Measurements from ENCODE around the gene TUNAR.

TUNAR gene

GRCh38 chr14:95835121-95835730 is 41.4 kb upstream of the TUNAR start:
- no peaks in the 10 kb centered on the region for H3K79me2 ChIP-seq (ENCODE audit: insufficient read depth, low read length)
- H3K9me2 ChIP-seq (replicated peaks; ENCODE audit: low read depth, low read length), result no peaks in the 10 kb centered on the region
- no peaks in the 10 kb centered on the region for H3K4me1 ChIP-seq (ENCODE audit: insufficient read depth, low read length, poor library complexity, severe bottlenecking)
- H3K4me3 ChIP-seq (ENCODE audit: low read length, poor library complexity, severe bottlenecking), result no peak overlapping the region
- no peaks in the 10 kb centered on the region for H3F3A ChIP-seq (ENCODE audit: low read depth)
- no peak overlapping the region for H2AFZ ChIP-seq (ENCODE audit: low read length)
- H3K27me3 ChIP-seq (ENCODE audit: insufficient read depth, low read length, poor library complexity, severe bottlenecking), result no peaks in the 10 kb centered on the region
- no peak for TF ChIP-seq EZH2phosphoT487 (IDR thresholded peaks at IDR 0.05; ENCODE audit: borderline replicate concordance)
- TF ChIP-seq CTCF (conservative IDR thresholded peaks at IDR 0.05; ENCODE audit: low read length), result no peak
- no peaks in the 10 kb centered on the region for H4K20me1 ChIP-seq (ENCODE audit: insufficient read depth, low read length, poor library complexity, severe bottlenecking)
- no peak overlapping the region for H3K4me2 ChIP-seq (ENCODE audit: low read depth, low read length, poor library complexity, severe bottlenecking)
- no peaks in the 10 kb centered on the region for H3K9me3 ChIP-seq (ENCODE audit: insufficient read depth, low read depth, low read length)
- H3K36me3 ChIP-seq (ENCODE audit: insufficient read depth, low read length), result no peaks in the 10 kb centered on the region
- H3K9ac ChIP-seq (ENCODE audit: low read depth, low read length, poor library complexity, severe bottlenecking), result no peak overlapping the region

GRCh38 chr14:95838862-95839261 is 37.8 kb upstream of the TUNAR start:
- no peaks in the 10 kb centered on the region for H3K36me3 ChIP-seq (ENCODE audit: insufficient read depth, low read length)
- H3K27me3 ChIP-seq (ENCODE audit: insufficient read depth, low read length, poor library complexity, severe bottlenecking), result no peaks in the 10 kb centered on the region
- no peak overlapping the region for H3K9ac ChIP-seq (ENCODE audit: low read depth, low read length, poor library complexity, severe bottlenecking)
- no peaks in the 10 kb centered on the region for H4K20me1 ChIP-seq (ENCODE audit: insufficient read depth, low read length, poor library complexity, severe bottlenecking)
- no peaks in the 10 kb centered on the region for H3K79me2 ChIP-seq (ENCODE audit: insufficient read depth, low read length)
- no peak overlapping the region for H3K4me3 ChIP-seq (ENCODE audit: low read length, poor library complexity, severe bottlenecking)
- H3K4me1 ChIP-seq (ENCODE audit: insufficient read depth, low read length, poor library complexity, severe bottlenecking), result no peaks in the 10 kb centered on the region
- no peak overlapping the region for H3K4me2 ChIP-seq (ENCODE audit: low read depth, low read length, poor library complexity, severe bottlenecking)
- no peak overlapping the region for H2AFZ ChIP-seq (ENCODE audit: low read length)
- no peaks in the 10 kb centered on the region for H3K9me3 ChIP-seq (ENCODE audit: insufficient read depth, low read depth, low read length)
- no peaks in the 10 kb centered on the region for H3F3A ChIP-seq (ENCODE audit: low read depth)
- TF ChIP-seq EZH2phosphoT487 (IDR thresholded peaks at IDR 0.05; ENCODE audit: borderline replicate concordance) (no peak), CTCF (conservative IDR thresholded peaks at IDR 0.05; ENCODE audit: low read length) (no peak)
- H3K9me2 ChIP-seq (replicated peaks; ENCODE audit: low read depth, low read length), result no peaks in the 10 kb centered on the region

GRCh38 chr14:95840094-95840700 is 36.4 kb upstream of the TUNAR start:
- H3F3A ChIP-seq (ENCODE audit: low read depth), result no peaks in the 10 kb centered on the region
- no peaks in the 10 kb centered on the region for H3K9me2 ChIP-seq (replicated peaks; ENCODE audit: low read depth, low read length)
- no peak overlapping the region for H3K9ac ChIP-seq (ENCODE audit: low read depth, low read length, poor library complexity, severe bottlenecking)
- no peaks in the 10 kb centered on the region for H3K4me1 ChIP-seq (ENCODE audit: insufficient read depth, low read length, poor library complexity, severe bottlenecking)
- H2AFZ ChIP-seq (ENCODE audit: low read length), result no peak overlapping the region
- TF ChIP-seq EZH2phosphoT487 (IDR thresholded peaks at IDR 0.05; ENCODE audit: borderline replicate concordance) (no peak), CTCF (conservative IDR thresholded peaks at IDR 0.05; ENCODE audit: low read length) (no peak)
- no peaks in the 10 kb centered on the region for H4K20me1 ChIP-seq (ENCODE audit: insufficient read depth, low read length, poor library complexity, severe bottlenecking)
- H3K27me3 ChIP-seq (ENCODE audit: insufficient read depth, low read length, poor library complexity, severe bottlenecking), result no peaks in the 10 kb centered on the region
- no peak overlapping the region for H3K4me2 ChIP-seq (ENCODE audit: low read depth, low read length, poor library complexity, severe bottlenecking)
- H3K79me2 ChIP-seq (ENCODE audit: insufficient read depth, low read length), result no peaks in the 10 kb centered on the region
- H3K4me3 ChIP-seq (ENCODE audit: low read length, poor library complexity, severe bottlenecking), result no peak overlapping the region
- no peaks in the 10 kb centered on the region for H3K9me3 ChIP-seq (ENCODE audit: insufficient read depth, low read depth, low read length)
- no peaks in the 10 kb centered on the region for H3K36me3 ChIP-seq (ENCODE audit: insufficient read depth, low read length)

Measured in Loucy (cell line).